DND-41 (cell line): ENCODE measurements around the gene EXT2.

Experiments used
- ATAC-seq: fragments of 200-7000 bp; cut with Tn5 transposase; 3 replicates; pipeline ENCODE4 v1.9.1; 2021; ENCODE audit warnings: low read depth; ENCODE audit not compliant: insufficient read depth
- DNase-seq: peaks from one replicate; pipeline ENCODE4 v3.0.0-alpha.2; 2020
- H2AFZ ChIP-seq: 2 replicates; pipeline ENCODE4 v1.6.0; 2012; ENCODE audit warnings: low read depth, low read length
- H3K27ac ChIP-seq: 2 replicates; pipeline ENCODE4 v1.5.1; 2012; ENCODE audit warnings: low read length, inconsistent platforms
- H3K27me3 ChIP-seq: fragments of 200-600 bp; sonication (generic); 2 replicates; pipeline ENCODE4 v1.6.0; 2012; ENCODE audit warnings: low read length, mild to moderate bottlenecking, inconsistent platforms; ENCODE audit not compliant: insufficient read depth, poor library complexity
- H3K36me3 ChIP-seq: 2 replicates; pipeline ENCODE4 v1.5.1; 2012; ENCODE audit warnings: low read length, inconsistent platforms; ENCODE audit not compliant: insufficient read depth
- H3K4me1 ChIP-seq: 2 replicates; pipeline ENCODE4 v1.5.1; 2012; ENCODE audit warnings: mild to moderate bottlenecking, low read length; ENCODE audit not compliant: insufficient read depth
- H3K4me2 ChIP-seq: 2 replicates; pipeline ENCODE4 v1.6.0; 2012; ENCODE audit warnings: mild to moderate bottlenecking, moderate library complexity, low read length, inconsistent platforms; ENCODE audit not compliant: insufficient read depth
- H3K4me3 ChIP-seq, 2 experiments: fragments of 200-600 bp in 1 of 2; shearing (Covaris generic) in 1 of 2; 2 replicates each; pipeline ENCODE4 v1.5.1; 2012 to 2016; ENCODE audit warnings: inconsistent platforms in 2 of 2, low read length in 2 of 2, mild to moderate bottlenecking in 2 of 2, low read depth in 1 of 2, moderate library complexity in 1 of 2
- H3K79me2 ChIP-seq: 2 replicates; pipeline ENCODE4 v1.6.0; 2012; ENCODE audit warnings: low read length, inconsistent platforms; ENCODE audit not compliant: insufficient read depth
- H3K9ac ChIP-seq: 2 replicates; pipeline ENCODE4 v1.6.0; 2012; ENCODE audit warnings: low read depth, mild to moderate bottlenecking, inconsistent platforms, low read length, moderate library complexity
- H3K9me3 ChIP-seq: 2 replicates; pipeline ENCODE4 v1.5.1; 2012; ENCODE audit warnings: low read length, moderate library complexity, mild to moderate bottlenecking, inconsistent platforms; ENCODE audit not compliant: insufficient read depth, severe bottlenecking
- H4K20me1 ChIP-seq: 2 replicates; pipeline ENCODE4 v1.6.0; 2012; ENCODE audit warnings: low read length; ENCODE audit not compliant: insufficient read depth
- CTCF ChIP-seq: IDR thresholded peaks from 2 replicates; pipeline ENCODE4 v1.5.1; 2012; ENCODE audit warnings: borderline replicate concordance, low read length, moderate library complexity, mild to moderate bottlenecking; ENCODE audit not compliant: poor library complexity, severe bottlenecking; ENCODE audit errors: extremely low read depth
- EZH2 ChIP-seq: IDR thresholded peaks from 3 replicates; pipeline ENCODE4 v1.6.1; 2012; ENCODE audit warnings: borderline replicate concordance, low read depth, mild to moderate bottlenecking, moderate library complexity, low read length, inconsistent platforms; ENCODE audit not compliant: severe bottlenecking

Gene EXT2

GRCh38 chr11:44146931-44147330 lies 51.5 kb downstream of the EXT2 start:
- H2AFZ ChIP-seq: no peak overlapping the region
- H3K4me2 ChIP-seq: no peak overlapping the region
- no peak for TF ChIP-seq EZH2
- TF ChIP-seq CTCF: no peak
- peaks cover 31% of the 10 kb centered on the region; the same call in 1 of the 2 replicates for H3K36me3 ChIP-seq
- DNase-seq: no peak
- H3K79me2 ChIP-seq: no peaks in the 10 kb centered on the region
- H3K27ac ChIP-seq: no peak overlapping the region
- no peaks in the 10 kb centered on the region for H4K20me1 ChIP-seq
- no peak for ATAC-seq
- H3K9ac ChIP-seq: no peak overlapping the region
- no peak overlapping the region for H3K4me3 ChIP-seq
- no peaks in the 10 kb centered on the region for H3K9me3 ChIP-seq
- no peaks in the 10 kb centered on the region for H3K4me1 ChIP-seq
- H3K27me3 ChIP-seq: no peaks in the 10 kb centered on the region

- no peaks in the 10 kb centered on the region for H3K79me2 ChIP-seq
- no peaks in the 10 kb centered on the region for H4K20me1 ChIP-seq
- no peak for DNase-seq
- H3K36me3 ChIP-seq: peaks cover 31% of the 10 kb centered on the region; the same call in 1 of the 2 replicates
- TF ChIP-seq EZH2: no peak
- TF ChIP-seq CTCF: no peak
- no peak overlapping the region for H3K4me3 ChIP-seq
- no peaks in the 10 kb centered on the region for H3K9me3 ChIP-seq
- H3K27ac ChIP-seq: no peak overlapping the region
- no peak for ATAC-seq
- H3K9ac ChIP-seq: no peak overlapping the region
- no peak overlapping the region for H2AFZ ChIP-seq
- H3K4me1 ChIP-seq: no peaks in the 10 kb centered on the region
- H3K4me2 ChIP-seq: no peak overlapping the region
- H3K27me3 ChIP-seq: no peaks in the 10 kb centered on the region
These were observed 52.3 kb downstream of the EXT2 start for GRCh38 chr11:44147751-44148150.

- H3K9ac ChIP-seq: no peak overlapping the region
- peaks cover 22% of the 10 kb centered on the region; the same call in 1 of the 2 replicates for H3K36me3 ChIP-seq
- H4K20me1 ChIP-seq: no peaks in the 10 kb centered on the region
- no peak overlapping the region for H3K4me3 ChIP-seq
- TF ChIP-seq EZH2: no peak
- no peak for TF ChIP-seq CTCF
- H3K27me3 ChIP-seq: no peaks in the 10 kb centered on the region
- H3K79me2 ChIP-seq: no peaks in the 10 kb centered on the region
- H2AFZ ChIP-seq: no peak overlapping the region
- DNase-seq (no peak), ATAC-seq (no peak)
- H3K27ac ChIP-seq: no peak overlapping the region
- no peaks in the 10 kb centered on the region for H3K4me1 ChIP-seq
- H3K9me3 ChIP-seq: no peaks in the 10 kb centered on the region
- no peak overlapping the region for H3K4me2 ChIP-seq
These were observed 54.2 kb downstream of the EXT2 start for GRCh38 chr11:44149651-44150050.

GRCh38 chr11:44150401-44150800 lies 54.9 kb downstream of the EXT2 start:
- no peaks in the 10 kb centered on the region for H3K4me1 ChIP-seq
- TF ChIP-seq EZH2 (no peak), CTCF (no peak)
- no peaks in the 10 kb centered on the region for H4K20me1 ChIP-seq
- H3K4me2 ChIP-seq: no peak overlapping the region
- no peak overlapping the region for H2AFZ ChIP-seq
- H3K79me2 ChIP-seq: no peaks in the 10 kb centered on the region
- no peak overlapping the region for H3K9ac ChIP-seq
- no peaks in the 10 kb centered on the region for H3K27me3 ChIP-seq
- ATAC-seq (no peak), DNase-seq (no peak)
- H3K27ac ChIP-seq: no peak overlapping the region
- H3K36me3 ChIP-seq: peaks cover 18% of the 10 kb centered on the region; the same call in 1 of the 2 replicates
- H3K9me3 ChIP-seq: no peaks in the 10 kb centered on the region
- no peak overlapping the region for H3K4me3 ChIP-seq
